Epithelial cell of esophagus (primary cell): ENCODE measurements around the gene IL1RL1.

Experiments
- DNase-seq: peaks from one replicate; pipeline ENCODE4 v3.0.0; 2010; ENCODE audit warnings: low read depth
- H3K4me3 ChIP-seq: 2 replicates; pipeline ENCODE4 v1.5.1; 2011; ENCODE audit warnings: mild to moderate bottlenecking, low read length, control low read depth
- TF ChIP-seq, protein P1 (sequence below): IDR thresholded peaks from 2 replicates; pipeline ENCODE4 v1.5.1; 2011; ENCODE audit warnings: low read depth, mild to moderate bottlenecking, low read length, control low read depth, inconsistent platforms; ENCODE audit not compliant: insufficient read depth; ENCODE audit errors: missing control alignments

IL1RL1 gene

DNA sequence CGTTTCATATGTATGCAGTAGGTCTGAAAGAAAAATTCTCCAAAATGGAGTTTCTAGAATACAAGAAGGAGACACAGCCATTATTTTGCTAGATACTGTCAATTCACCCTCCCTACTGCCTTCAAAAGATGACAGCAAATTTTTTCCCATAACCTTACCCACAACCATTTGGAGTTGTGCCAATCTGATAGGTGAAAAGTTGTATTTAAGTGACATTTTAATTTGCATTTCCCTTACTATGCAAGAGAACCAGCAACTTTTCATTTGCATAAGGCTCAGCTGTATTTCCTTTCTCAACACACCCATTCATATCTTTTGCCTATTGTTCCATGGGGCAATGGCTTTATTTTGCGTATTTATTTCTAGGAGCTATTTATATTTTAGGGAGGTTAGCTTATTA, 80.2 kb downstream of the IL1RL1 start:
- H3K4me3 ChIP-seq: no peak overlapping the region
- TF ChIP-seq, protein P1, sequence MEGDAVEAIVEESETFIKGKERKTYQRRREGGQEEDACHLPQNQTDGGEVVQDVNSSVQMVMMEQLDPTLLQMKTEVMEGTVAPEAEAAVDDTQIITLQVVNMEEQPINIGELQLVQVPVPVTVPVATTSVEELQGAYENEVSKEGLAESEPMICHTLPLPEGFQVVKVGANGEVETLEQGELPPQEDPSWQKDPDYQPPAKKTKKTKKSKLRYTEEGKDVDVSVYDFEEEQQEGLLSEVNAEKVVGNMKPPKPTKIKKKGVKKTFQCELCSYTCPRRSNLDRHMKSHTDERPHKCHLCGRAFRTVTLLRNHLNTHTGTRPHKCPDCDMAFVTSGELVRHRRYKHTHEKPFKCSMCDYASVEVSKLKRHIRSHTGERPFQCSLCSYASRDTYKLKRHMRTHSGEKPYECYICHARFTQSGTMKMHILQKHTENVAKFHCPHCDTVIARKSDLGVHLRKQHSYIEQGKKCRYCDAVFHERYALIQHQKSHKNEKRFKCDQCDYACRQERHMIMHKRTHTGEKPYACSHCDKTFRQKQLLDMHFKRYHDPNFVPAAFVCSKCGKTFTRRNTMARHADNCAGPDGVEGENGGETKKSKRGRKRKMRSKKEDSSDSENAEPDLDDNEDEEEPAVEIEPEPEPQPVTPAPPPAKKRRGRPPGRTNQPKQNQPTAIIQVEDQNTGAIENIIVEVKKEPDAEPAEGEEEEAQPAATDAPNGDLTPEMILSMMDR: no peak
- no peak for DNase-seq

DNA sequence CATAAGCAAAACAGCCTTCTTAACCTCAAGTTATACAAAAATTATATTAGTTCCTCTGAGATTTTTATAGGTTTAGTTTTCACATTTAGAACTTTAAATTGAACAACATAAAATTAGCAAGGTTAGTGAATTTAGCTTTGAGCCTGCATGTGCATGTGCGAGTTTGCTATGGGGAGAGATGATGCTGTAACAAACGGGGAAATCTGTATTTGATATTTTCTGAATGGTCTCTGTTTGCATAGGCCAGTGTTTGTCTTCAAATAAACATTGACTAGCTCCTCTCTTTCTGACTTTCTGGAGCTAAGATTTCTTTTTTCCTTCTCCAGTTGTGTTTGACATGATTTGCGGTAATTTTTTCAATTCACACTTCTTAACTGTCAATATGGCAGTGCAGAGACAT, 80.7 kb downstream of the IL1RL1 start:
- TF ChIP-seq, protein P1: no peak
- no peak for DNase-seq
- no peak overlapping the region for H3K4me3 ChIP-seq

DNA sequence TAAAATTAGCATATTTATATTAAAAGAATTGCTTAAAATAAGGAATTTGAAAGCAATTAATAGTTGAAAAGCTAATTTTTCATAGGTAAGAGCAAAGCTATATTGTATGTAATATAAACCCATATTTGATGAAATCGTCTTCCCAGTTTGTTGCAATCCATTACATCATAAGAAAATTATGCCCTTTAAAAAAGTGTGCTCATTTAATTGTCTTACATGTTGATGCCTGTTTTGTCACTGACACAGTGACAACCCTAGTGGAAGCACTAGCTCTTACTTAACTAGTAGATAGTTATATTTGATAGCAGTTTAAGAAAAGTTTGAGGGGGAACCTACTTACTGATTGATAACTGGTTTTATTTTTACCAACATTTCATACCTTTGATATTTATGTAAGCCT, 81.6 kb downstream of the IL1RL1 start:
- TF ChIP-seq, protein P1: no peak
- H3K4me3 ChIP-seq: no peak overlapping the region
- DNase-seq: peak; percentile 36

DNA sequence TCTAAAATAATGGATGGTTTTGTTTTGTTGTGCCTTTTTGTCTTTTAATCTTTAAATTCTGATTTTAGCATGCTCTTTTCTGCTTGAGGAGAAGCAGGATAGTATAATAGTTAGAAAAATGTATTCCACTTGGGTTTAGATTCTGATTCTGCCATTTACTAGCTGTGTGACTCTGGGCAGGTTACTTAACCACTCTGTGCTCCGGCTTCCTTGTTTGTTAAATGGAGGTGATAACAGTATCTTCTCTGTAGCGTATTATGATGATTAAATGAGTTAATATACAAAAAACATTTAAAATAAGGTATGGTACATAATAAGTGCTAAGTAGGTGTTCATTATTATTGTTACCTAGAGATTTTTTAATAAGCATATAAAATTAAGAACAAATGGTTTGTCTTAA, 84.6 kb downstream of the IL1RL1 start:
- TF ChIP-seq, protein P1: no peak
- no peak for DNase-seq
- no peak overlapping the region for H3K4me3 ChIP-seq

DNA sequence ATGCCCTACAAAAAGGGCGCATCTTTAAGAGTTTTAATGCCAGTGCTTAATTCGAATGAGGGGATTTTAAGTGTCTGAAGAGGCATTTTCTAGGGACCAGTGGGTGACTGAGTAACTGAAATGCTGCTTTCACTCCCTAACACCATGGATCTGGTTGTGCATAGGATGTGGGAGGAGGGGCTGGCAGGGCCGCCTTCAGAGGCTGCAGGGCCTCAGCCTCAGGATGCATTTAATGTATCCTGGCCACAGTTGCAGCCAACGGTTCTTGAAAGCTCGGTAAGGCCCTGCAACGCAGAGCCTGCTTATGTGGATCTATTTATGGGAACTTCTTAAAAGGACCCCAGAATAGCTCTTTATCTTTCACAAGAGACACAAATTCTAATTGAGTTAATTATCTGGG, 85.8 kb downstream of the IL1RL1 start:
- no peak for DNase-seq
- H3K4me3 ChIP-seq: no peak overlapping the region

DNA sequence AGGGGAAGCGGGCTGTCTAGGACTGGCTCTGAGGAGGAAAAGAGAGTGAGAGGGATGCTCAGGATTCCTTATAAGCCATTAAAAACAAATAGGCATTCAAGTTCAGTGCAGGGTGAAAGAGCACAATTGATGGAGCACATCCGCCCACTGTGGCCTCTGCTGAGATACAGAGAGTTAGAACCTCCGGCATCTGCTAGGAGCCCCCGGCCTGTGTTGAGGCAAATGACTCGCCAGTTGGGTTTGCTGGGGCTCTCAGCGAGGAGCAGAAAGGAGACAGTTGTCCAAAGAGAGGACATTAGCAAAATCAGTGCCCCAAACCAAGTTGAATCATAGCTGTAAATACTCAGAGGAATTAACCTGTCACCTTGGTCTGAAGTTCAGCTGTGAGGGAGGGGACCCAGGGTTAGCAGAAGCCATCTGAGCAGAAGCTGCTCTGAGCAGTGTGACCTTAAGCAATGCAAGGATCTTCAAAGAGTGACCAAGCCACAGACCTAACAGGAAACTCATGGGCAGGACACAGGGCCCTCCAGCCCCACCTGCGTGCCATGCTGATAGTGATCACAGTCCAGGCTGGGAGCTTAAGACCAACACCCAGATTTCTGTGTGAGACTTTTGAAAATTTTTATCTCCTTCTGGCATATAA, 88.3 kb downstream of the IL1RL1 start:
- TF ChIP-seq, protein P1: no peak
- DNase-seq: no peak
- no peak overlapping the region for H3K4me3 ChIP-seq

More for the DNA sequence above, 85.8 kb downstream of the IL1RL1 start:
- TF ChIP-seq, protein P1: no peak

DNA sequence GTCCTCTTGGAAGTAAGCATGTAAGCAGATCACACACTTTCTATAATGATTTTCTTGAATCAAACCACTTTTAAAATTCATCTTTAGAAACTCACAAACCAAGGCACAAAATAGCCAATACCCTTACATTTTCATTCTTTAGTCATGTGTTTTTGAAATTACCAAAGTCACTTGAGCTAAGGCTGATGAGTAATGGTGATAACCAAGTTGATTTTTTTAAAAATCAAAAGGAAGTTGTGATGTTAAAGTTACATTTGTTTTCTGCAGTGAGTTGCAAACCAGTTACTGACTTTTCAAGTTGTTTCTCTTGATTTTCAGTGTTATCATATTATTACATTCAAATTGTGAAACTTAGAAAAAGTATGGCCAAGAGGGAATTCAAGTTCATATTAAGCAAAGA, 90.1 kb downstream of the IL1RL1 start:
- TF ChIP-seq, protein P1: no peak
- DNase-seq: no peak
- no peak overlapping the region for H3K4me3 ChIP-seq
